HepG2 (cell line): ENCODE measurements around the gene RPS19. TPM values are rescaled to one million over a fixed set of nuclear protein-coding genes. Genes with fewer than 3 reads are reported as not detected.

Source experiments
- ATAC-seq: fragments of 200-7000 bp; cut with Tn5 transposase; 3 replicates; pipeline ENCODE4 v1.9.1; 2020; ENCODE audit warnings: mild to moderate bottlenecking, moderate library complexity
- BruUV-seq: library from RNA; stranded (reverse); fragments of 400-500 nt; replicated peaks from 2 replicates; lab custom pipeline; 2021; lab: Mats Ljungman, UMichigan
- CTCF ChIA-PET: fragments of 300-600 bp; formaldehyde crosslinking; extraction: SDS; loops from one replicate; lab custom pipeline; 2021; ENCODE audit warnings: low total read pairs, inconsistent platforms, low intra/inter-chr PET ratio; lab: Yijun Ruan, JAX
- POLR2A ChIA-PET: fragments of 350-600 bp; sonication (Branson Sonifier 250); formaldehyde crosslinking; loops from one replicate; lab custom pipeline; 2020; ENCODE audit warnings: antibody characterized with exemption, inconsistent platforms; lab: Yijun Ruan, JAX
- DNase-seq: peaks from one replicate; pipeline ENCODE4 v3.0.0-alpha.2; 2015; ENCODE audit warnings: low spot score
- FAIRE-seq: peaks from 3 replicates; lab custom pipeline; 2011; peaks lifted over from hg19 to GRCh38; lab: Jason Lieb, UNC
- H2AFZ ChIP-seq: one replicate; pipeline ENCODE4 v1.6.1; 2011; ENCODE audit warnings: low read length, inconsistent platforms
- H3K27ac ChIP-seq: fragments of 300-600 bp; 3 replicates; pipeline ENCODE4 v1.8.0; 2011; ENCODE audit warnings: mixed run types, mild to moderate bottlenecking, mixed read lengths, low read length, inconsistent platforms; ENCODE audit not compliant: insufficient read depth; ENCODE audit errors: extremely low read length
- H3K27me3 ChIP-seq, 2 experiments: fragments of 200-600 bp in 1 of 2; 2 replicates in 1 of 2; 3 replicates in 1 of 2; pipeline versions ENCODE4 v1.6.0 to v1.8.0; 2011; ENCODE audit warnings: low read length in 2 of 2, mild to moderate bottlenecking in 2 of 2, moderate library complexity in 2 of 2, inconsistent platforms in 1 of 2; ENCODE audit not compliant: insufficient read depth in 2 of 2, control insufficient read depth in 1 of 2
- H3K36me3 ChIP-seq, 2 experiments: fragments of 200-600 bp in 1 of 2; replicated peaks in 1 of 2; 2 replicates in 1 of 2; 3 replicates in 1 of 2; pipeline versions ENCODE4 v1.5.1 to v1.8.0; 2011; ENCODE audit warnings: low read length in 2 of 2, inconsistent platforms in 1 of 2; ENCODE audit not compliant: insufficient read depth in 2 of 2, control insufficient read depth in 1 of 2
- H3K4me1 ChIP-seq: 2 replicates; pipeline ENCODE4 v1.5.1; 2012; ENCODE audit warnings: low read length, inconsistent platforms; ENCODE audit not compliant: insufficient read depth
- H3K4me2 ChIP-seq: 2 replicates; pipeline ENCODE4 v1.6.0; 2011; ENCODE audit warnings: low read depth, low read length, inconsistent platforms
- H3K4me3 ChIP-seq, 3 experiments: fragments of 200-600 bp in 1 of 3; sonication (generic), shearing (Covaris generic) in 1 of 3; replicated peaks in 1 of 3; 2 replicates each; pipeline ENCODE4 v1.5.1; 2011 to 2016; ENCODE audit warnings: low read length in 3 of 3, inconsistent platforms in 2 of 3, low read depth in 2 of 3, mild to moderate bottlenecking in 2 of 3, control low read depth in 1 of 3, mixed read lengths in 1 of 3; ENCODE audit not compliant: insufficient read depth in 1 of 3
- H3K79me2 ChIP-seq: one replicate; pipeline ENCODE4 v1.6.1; 2011; ENCODE audit warnings: low read length, inconsistent platforms; ENCODE audit not compliant: insufficient read depth
- H3K9ac ChIP-seq: 2 replicates; pipeline ENCODE4 v1.6.0; 2011; ENCODE audit warnings: mild to moderate bottlenecking, low read depth, low read length, inconsistent platforms; ENCODE audit not compliant: insufficient read depth
- H3K9me3 ChIP-seq: 2 replicates; pipeline ENCODE4 v1.5.1; 2012; ENCODE audit warnings: mild to moderate bottlenecking, low read length
- H4K20me1 ChIP-seq: 2 replicates; pipeline ENCODE4 v1.6.0; 2011; ENCODE audit warnings: inconsistent platforms, mild to moderate bottlenecking, low read length, moderate library complexity; ENCODE audit not compliant: insufficient read depth
- DDIT3 ChIP-seq: sonication (generic); formaldehyde crosslinking; IDR thresholded peaks from 2 replicates; pipeline ENCODE4 v1.4.0; 2020; ENCODE audit warnings: mild to moderate bottlenecking, missing genetic modification reagents
- GTF3A ChIP-seq: sonication (generic); formaldehyde crosslinking; conservative IDR thresholded peaks from 2 replicates; pipeline ENCODE4 v1.4.0; 2020; ENCODE audit warnings: mild to moderate bottlenecking, missing genetic modification reagents
- MYC ChIP-seq: sonication (generic); formaldehyde crosslinking; IDR thresholded peaks from 2 replicates; pipeline ENCODE4 v1.9.0; 2021; ENCODE audit warnings: missing genetic modification reagents, borderline replicate concordance
- POLR2AphosphoS2 ChIP-seq: IDR thresholded peaks from 2 replicates; pipeline ENCODE4 v1.6.1; 2011; ENCODE audit warnings: low read depth, low read length, improper control_type of control experiment
- SOX6 ChIP-seq, 2 experiments: fragments of 450-650 bp in 1 of 2; sonication (generic) in 1 of 2; formaldehyde crosslinking in 1 of 2; IDR thresholded peaks; 2 replicates each; pipeline versions ENCODE4 v1.4.0 to v1.6.1; 2017 to 2020; ENCODE audit warnings: antibody characterized with exemption in 1 of 2, mild to moderate bottlenecking in 1 of 2, missing genetic modification reagents in 1 of 2
- SRY ChIP-seq: sonication (generic); formaldehyde crosslinking; IDR thresholded peaks from 2 replicates; pipeline ENCODE4 v1.8.0; 2022; ENCODE audit warnings: mild to moderate bottlenecking, missing genetic modification reagents
- ZFP37 ChIP-seq: sonication (generic); formaldehyde crosslinking; IDR thresholded peaks from 2 replicates; pipeline ENCODE4 v1.4.0; 2020; ENCODE audit warnings: missing genetic modification reagents, borderline replicate concordance
- ZNF264 ChIP-seq: sonication (generic); formaldehyde crosslinking; IDR thresholded peaks from 2 replicates; pipeline ENCODE4 v1.4.0; 2020; ENCODE audit warnings: missing genetic modification reagents
- ZNF33B ChIP-seq: sonication (generic); formaldehyde crosslinking; IDR thresholded peaks from 2 replicates; pipeline ENCODE4 v1.5.1; 2020; ENCODE audit warnings: mild to moderate bottlenecking, missing genetic modification reagents
- ZNF75D ChIP-seq: sonication (generic); formaldehyde crosslinking; IDR thresholded peaks from 2 replicates; pipeline ENCODE4 v1.8.1; 2023; ENCODE audit warnings: missing genetic modification reagents, mild to moderate bottlenecking, borderline replicate concordance
- WGBS: methylation state at CpG from one replicate; pipeline ENCODE4 v1.1.6; 2017; ENCODE audit warnings: low lambda C conversion rate; 5-methylcytosine and 5-hydroxymethylcytosine counted together
- in situ Hi-C: cut with HindIII; loops from 2 replicates; pipeline ENCODE4 v1.10.0; 2017; ENCODE audit warnings: low pct_unique_long_range_greater_than_20kb; ENCODE audit not compliant: extremely low pct_ligation_motif_present
- intact Hi-C: fragments of 100-400 bp; cut with micrococcal nuclease; formaldehyde crosslinking; loops from one replicate; pipeline ENCODE4 v1.10.0; 2022; ENCODE audit not compliant: unreplicated experiment
- polyA plus RNA-seq, 8 experiments: library from polyadenylated mRNA; depleted of rRNA in 3 of 8; stranded (reverse) in 7 of 8; unstranded in 1 of 8; fragments of >200 nt; fragmentation: Illumina TruSeq in 4 of 8; extraction: Trizol in 4 of 8; gene quantifications; 2 replicates each; pipeline versions ENCODE4 v1.2.1 to v1.2.3, GENCODE V29; 2011 to 2016; ENCODE audit warnings: low read depth in 4 of 8, missing spikeins in 1 of 8, mixed read lengths in 1 of 8; ENCODE audit not compliant: insufficient read depth in 1 of 8
- total RNA-seq, 5 experiments: library from RNA; depleted of rRNA; stranded (reverse); fragments of >200 nt; fragmentation: Illumina TruSeq; extraction: Trizol; gene quantifications; 2 replicates each; pipeline ENCODE4 v1.2.3, GENCODE V29; 2016; ENCODE audit warnings: low read depth in 1 of 5
- TF ChIP-seq, protein P1 (sequence below): sonication (generic); formaldehyde crosslinking; IDR thresholded peaks from 2 replicates; pipeline ENCODE4 v1.4.0; 2020; ENCODE audit warnings: missing genetic modification reagents

Gene RPS19
- total and polyA plus RNA-seq, 2 of the 13 experiments (the other 11 are each of a cell fraction or from before 2014, with no cell fraction given), result 1,983 to 4,758 TPM

- TF ChIP-seq ZFP37 (CRISPR knock-in tag), result no peak
- TF ChIP-seq, protein P1, sequence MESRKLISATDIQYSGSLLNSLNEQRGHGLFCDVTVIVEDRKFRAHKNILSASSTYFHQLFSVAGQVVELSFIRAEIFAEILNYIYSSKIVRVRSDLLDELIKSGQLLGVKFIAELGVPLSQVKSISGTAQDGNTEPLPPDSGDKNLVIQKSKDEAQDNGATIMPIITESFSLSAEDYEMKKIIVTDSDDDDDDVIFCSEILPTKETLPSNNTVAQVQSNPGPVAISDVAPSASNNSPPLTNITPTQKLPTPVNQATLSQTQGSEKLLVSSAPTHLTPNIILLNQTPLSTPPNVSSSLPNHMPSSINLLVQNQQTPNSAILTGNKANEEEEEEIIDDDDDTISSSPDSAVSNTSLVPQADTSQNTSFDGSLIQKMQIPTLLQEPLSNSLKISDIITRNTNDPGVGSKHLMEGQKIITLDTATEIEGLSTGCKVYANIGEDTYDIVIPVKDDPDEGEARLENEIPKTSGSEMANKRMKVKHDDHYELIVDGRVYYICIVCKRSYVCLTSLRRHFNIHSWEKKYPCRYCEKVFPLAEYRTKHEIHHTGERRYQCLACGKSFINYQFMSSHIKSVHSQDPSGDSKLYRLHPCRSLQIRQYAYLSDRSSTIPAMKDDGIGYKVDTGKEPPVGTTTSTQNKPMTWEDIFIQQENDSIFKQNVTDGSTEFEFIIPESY, result no peak
- TF ChIP-seq GTF3A (CRISPR knock-in tag), result no peak
- no peak for TF ChIP-seq SOX6 (IDR thresholded peaks at IDR 0.05)
- no peak for TF ChIP-seq SOX6 (CRISPR knock-in tag; IDR thresholded peaks at IDR 0.05)
- no peak for TF ChIP-seq ZNF75D (CRISPR knock-in tag)
- TF ChIP-seq SRY (CRISPR knock-in tag), result no peak
- no peak for TF ChIP-seq MYC (CRISPR knock-in tag)
- TF ChIP-seq POLR2AphosphoS2, result no peak
- no peak for TF ChIP-seq DDIT3 (CRISPR knock-in tag)
- no peak for TF ChIP-seq ZNF264
- no peak for TF ChIP-seq ZNF33B
- TF ChIP-seq, all 625 proteins: peak for 0
- BruUV-seq, result no TSS peak
These were observed 12.5 kb upstream of the RPS19 start for GRCh38 chr19:41847351-41848105.

More at GRCh38 chr19:41847351-41848105, 12.5 kb upstream of the RPS19 start:
- H3K9me3 ChIP-seq, result no peaks in the 10 kb centered on the region
- peaks cover 0 to 29% of the 10 kb centered on the region in 2 experiments; a peak in 3 of 5 replicates for H3K27me3 ChIP-seq
- no peak overlapping the region for H3K4me3 ChIP-seq
- H3K4me1 ChIP-seq, result peaks cover 12% of the 10 kb centered on the region
- no peak overlapping the region for H3K9ac ChIP-seq
- no peaks in the 10 kb centered on the region for H4K20me1 ChIP-seq
- FAIRE-seq (no peak), ATAC-seq (no peak), DNase-seq (no peak)
- no peaks in the 10 kb centered on the region for H3K36me3 ChIP-seq
- WGBS, result 19% methylated on average over 8 of the region's 19 CpGs
- H3K4me2 ChIP-seq, result no peak overlapping the region
- no peak overlapping the region for H2AFZ ChIP-seq
- no peak overlapping the region for H3K27ac ChIP-seq
- ChIA-PET CTCF (no interaction called here), POLR2A (no interaction called here)
- intact Hi-C loops (no loop called here), in situ Hi-C loops (no loop called here)
- H3K79me2 ChIP-seq, result no peaks in the 10 kb centered on the region
